Trophoblast cell (in vitro differentiated cells and primary cell): ENCODE data around the gene EPHA1.

Experiments used
- DNase-seq, 2 donors: peaks; one replicate each; pipeline ENCODE4 v3.0.0-alpha.2; 2016
- H2AFZ ChIP-seq: 2 replicates; pipeline ENCODE4 v1.6.1; 2013; ENCODE audit warnings: low read length, moderate library complexity, mild to moderate bottlenecking; ENCODE audit not compliant: insufficient read depth, poor library complexity
- H2AK5ac ChIP-seq: 2 replicates; pipeline ENCODE4 v1.6.1; 2013; ENCODE audit warnings: mild to moderate bottlenecking, low read length
- H2BK120ac ChIP-seq: 2 replicates; pipeline ENCODE4 v1.6.1; 2013; ENCODE audit warnings: low read length, mild to moderate bottlenecking, moderate library complexity; ENCODE audit not compliant: insufficient read depth, poor library complexity
- H2BK12ac ChIP-seq: 2 replicates; pipeline ENCODE4 v1.6.1; 2013; ENCODE audit warnings: mild to moderate bottlenecking, low read length, moderate library complexity
- H2BK5ac ChIP-seq: 2 replicates; pipeline ENCODE4 v1.6.1; 2013; ENCODE audit warnings: low read length, low read depth, moderate library complexity, mild to moderate bottlenecking; ENCODE audit not compliant: poor library complexity
- H3K14ac ChIP-seq: 2 replicates; pipeline ENCODE4 v1.6.1; 2013; ENCODE audit warnings: mild to moderate bottlenecking, low read length
- H3K18ac ChIP-seq: 2 replicates; pipeline ENCODE4 v1.6.1; 2013; ENCODE audit warnings: mild to moderate bottlenecking, low read length
- H3K23ac ChIP-seq: 2 replicates; pipeline ENCODE4 v1.6.1; 2013; ENCODE audit warnings: low read length
- H3K27ac ChIP-seq: 2 replicates; pipeline ENCODE4 v1.5.1; 2013; ENCODE audit warnings: low read depth, mild to moderate bottlenecking, inconsistent platforms, low read length, moderate library complexity
- H3K27me3 ChIP-seq: 2 replicates; pipeline ENCODE4 v1.6.1; 2013; ENCODE audit warnings: inconsistent platforms, mild to moderate bottlenecking, low read length, moderate library complexity; ENCODE audit not compliant: insufficient read depth
- H3K36me3 ChIP-seq, 2 experiments: 1 replicate in 1 of 2; 2 replicates in 1 of 2; pipeline ENCODE4 v1.6.1; 2013; ENCODE audit warnings: low read length in 2 of 2, mild to moderate bottlenecking in 2 of 2, moderate library complexity in 1 of 2; ENCODE audit not compliant: insufficient read depth in 2 of 2, control insufficient read depth in 1 of 2
- H3K4ac ChIP-seq: 2 replicates; pipeline ENCODE4 v1.6.1; 2013; ENCODE audit warnings: low read depth, mild to moderate bottlenecking, low read length, moderate library complexity
- H3K4me1 ChIP-seq, 2 experiments: 1 replicate in 1 of 2; 2 replicates in 1 of 2; pipeline ENCODE4 v1.6.1; 2013; ENCODE audit warnings: low read length in 2 of 2, mild to moderate bottlenecking in 2 of 2, moderate library complexity in 1 of 2; ENCODE audit not compliant: insufficient read depth in 2 of 2, control insufficient read depth in 1 of 2
- H3K4me2 ChIP-seq: 2 replicates; pipeline ENCODE4 v1.6.1; 2013; ENCODE audit warnings: inconsistent platforms, mild to moderate bottlenecking, low read length, moderate library complexity
- H3K4me3 ChIP-seq: 2 replicates; pipeline ENCODE4 v1.5.1; 2013; ENCODE audit warnings: mild to moderate bottlenecking, low read depth, low read length, inconsistent platforms
- H3K79me1 ChIP-seq: one replicate; pipeline ENCODE4 v1.6.1; 2013; ENCODE audit warnings: low read length
- H3K79me2 ChIP-seq: 2 replicates; pipeline ENCODE4 v1.6.1; 2013; ENCODE audit warnings: low read length, mild to moderate bottlenecking; ENCODE audit not compliant: control insufficient read depth, insufficient read depth, poor library complexity
- H3K9ac ChIP-seq: 2 replicates; pipeline ENCODE4 v1.6.1; 2013; ENCODE audit warnings: mild to moderate bottlenecking, low read length
- H3K9me3 ChIP-seq: 2 replicates; pipeline ENCODE4 v1.6.1; 2013; ENCODE audit warnings: low read depth, mild to moderate bottlenecking, control low read depth, inconsistent platforms, low read length; ENCODE audit not compliant: insufficient read depth
- H4K12ac ChIP-seq: 2 replicates; pipeline ENCODE4 v1.6.1; 2013; ENCODE audit warnings: low read depth, mild to moderate bottlenecking, low read length, moderate library complexity
- H4K8ac ChIP-seq: 2 replicates; pipeline ENCODE4 v1.6.1; 2013; ENCODE audit warnings: low read depth, mild to moderate bottlenecking, low read length, moderate library complexity
- H4K91ac ChIP-seq: one replicate; pipeline ENCODE4 v1.6.1; 2013; ENCODE audit warnings: low read depth, mild to moderate bottlenecking, low read length, moderate library complexity
- WGBS: extraction: QIAGEN DNeasy Blood & Tissue Kit; methylation state at CpG from one replicate; pipeline ENCODE4 v1.1.7; 2013; ENCODE audit warnings: missing lambda C conversion rate; ENCODE audit not compliant: insufficient read length, insufficient coverage; ENCODE audit errors: extremely low coverage; 5-methylcytosine and 5-hydroxymethylcytosine counted together

Gene EPHA1

DNA sequence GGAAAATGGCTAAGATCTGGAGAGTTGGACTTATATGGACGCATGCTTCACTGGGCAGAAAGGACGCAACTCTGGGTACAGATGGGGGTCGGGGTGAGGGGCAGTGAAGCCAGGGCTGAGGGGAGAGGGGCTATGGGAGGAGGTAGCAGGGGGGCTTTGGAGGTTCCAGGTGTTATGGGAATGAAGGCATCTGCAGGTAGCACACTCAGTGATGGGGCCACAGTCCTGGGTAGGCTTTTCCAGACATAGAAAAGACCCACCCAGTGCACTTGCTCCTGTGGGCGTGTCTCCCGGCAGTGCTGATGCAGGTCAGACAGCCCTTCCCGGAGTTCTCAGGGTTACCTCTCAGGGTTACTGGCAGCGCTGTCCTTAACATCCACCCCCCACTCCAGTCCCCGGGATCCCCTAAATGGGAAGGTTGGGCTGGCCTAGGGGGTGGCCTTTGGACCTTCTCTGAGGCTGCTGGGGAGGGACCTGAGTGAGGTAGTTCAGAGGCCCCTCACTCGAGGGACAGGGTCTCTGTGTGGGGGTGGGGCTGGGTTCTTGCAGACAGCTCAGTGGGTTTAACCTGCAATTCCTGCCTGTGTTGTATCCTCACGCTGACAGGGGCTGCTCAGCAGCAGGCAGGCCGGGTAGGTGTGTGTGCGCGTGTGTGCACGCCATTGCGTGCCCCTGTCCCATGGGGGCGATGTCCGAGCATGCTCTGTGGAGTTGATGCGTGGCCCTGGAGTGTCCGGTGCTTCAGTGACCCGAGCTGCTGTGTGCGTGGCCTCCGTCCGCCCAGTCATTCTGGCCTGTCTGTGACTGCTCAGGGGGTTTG lies 21.3 kb downstream of the EPHA1 start:
- no peak overlapping the region for H3K27ac ChIP-seq
- H2BK12ac ChIP-seq, result no peak overlapping the region
- H3K4me1 ChIP-seq, result peaks cover 27 to 43% of the 10 kb centered on the region in 2 experiments
- no CpG with 5 or more reads among the region's 23 CpGs for WGBS
- H2AK5ac ChIP-seq, result no peak overlapping the region
- H2AFZ ChIP-seq, result no peak overlapping the region
- no peak overlapping the region for H3K4ac ChIP-seq
- no peak overlapping the region for H3K4me3 ChIP-seq
- H3K9me3 ChIP-seq, result peaks cover 3% of the 10 kb centered on the region
- no peak overlapping the region for H3K14ac ChIP-seq
- no peak overlapping the region for H4K8ac ChIP-seq
- peaks cover 25% of the 10 kb centered on the region for H3K79me2 ChIP-seq
- no peak overlapping the region for H2BK120ac ChIP-seq
- H3K23ac ChIP-seq, result no peak overlapping the region
- peaks cover 81 to 91% of the 10 kb centered on the region in 2 experiments for H3K36me3 ChIP-seq
- DNase-seq, result no peak
- H3K27me3 ChIP-seq, result no peaks in the 10 kb centered on the region
- H3K9ac ChIP-seq, result no peak overlapping the region
- no peak overlapping the region for H4K12ac ChIP-seq
- no peak overlapping the region for H3K4me2 ChIP-seq
- no peak overlapping the region for H2BK5ac ChIP-seq
- H3K18ac ChIP-seq, result no peak overlapping the region
- H3K79me1 ChIP-seq, result peaks cover 10% of the 10 kb centered on the region
- H4K91ac ChIP-seq, result no peak overlapping the region

DNA sequence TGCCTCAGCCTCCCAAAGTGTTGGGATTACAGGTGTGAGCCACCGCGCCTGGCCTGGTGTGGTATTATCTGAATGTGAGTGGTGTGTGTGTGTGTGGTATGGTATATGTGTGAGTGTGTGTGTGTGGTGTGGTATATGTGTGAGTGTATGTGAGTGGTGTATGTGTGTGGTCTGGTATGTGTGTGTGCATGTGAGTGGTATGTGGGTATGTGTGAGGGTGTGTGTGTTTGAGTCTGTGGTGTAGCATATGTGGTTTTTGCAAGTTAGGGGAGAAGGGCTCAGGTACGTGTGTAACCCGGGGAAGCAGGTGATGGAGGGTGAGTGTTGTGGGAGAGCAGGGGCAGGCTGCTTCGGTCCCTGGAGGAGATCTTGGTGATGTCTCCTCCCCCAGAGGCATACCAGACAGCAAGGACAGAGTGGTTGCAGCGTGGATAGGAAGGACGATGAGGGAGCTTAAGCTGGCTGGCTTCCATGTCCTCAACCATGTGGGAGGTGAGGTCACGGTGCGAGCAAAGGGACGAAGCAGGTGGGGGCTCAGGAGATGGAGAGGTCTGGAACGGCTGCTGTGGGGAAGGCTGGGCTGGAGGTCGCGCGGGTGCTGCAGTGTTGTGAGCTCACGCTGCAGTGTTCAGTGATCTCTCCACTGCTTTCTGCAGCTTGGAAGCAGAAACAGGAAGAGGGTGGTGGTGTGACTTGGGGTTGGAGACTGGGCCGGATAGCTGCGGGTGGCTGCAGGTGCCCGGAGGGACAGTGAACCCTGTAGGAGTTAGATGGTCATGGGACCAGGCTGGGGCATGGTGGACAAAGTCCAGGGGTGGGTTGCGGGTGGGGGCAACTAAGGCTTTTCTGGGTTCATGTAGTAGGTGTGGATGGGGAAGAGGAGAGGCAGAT lies 22.5 kb downstream of the EPHA1 start:
- Histone ChIP-seq H3K14ac (no peak overlapping the region), H2BK120ac (no peak overlapping the region), H3K9me3 (peaks cover 3% of the 10 kb centered on the region), H3K4me1 (peaks cover 27 to 34% of the 10 kb centered on the region in 2 experiments), H3K27ac (no peak overlapping the region), H2BK12ac (no peak overlapping the region), H3K4me3 (no peak overlapping the region), H3K4me2 (peak overlapping the region; percentile 4), H2AK5ac (no peak overlapping the region), H3K79me1 (peaks cover 21% of the 10 kb centered on the region), H3K36me3 (peaks cover 74 to 82% of the 10 kb centered on the region in 2 experiments), H2AFZ (no peak overlapping the region), H3K9ac (no peak overlapping the region), H4K91ac (no peak overlapping the region), H3K79me2 (peaks cover 36% of the 10 kb centered on the region), H3K4ac (peak overlapping the region; percentile 7), H4K8ac (no peak overlapping the region), H3K18ac (no peak overlapping the region), H3K27me3 (no peaks in the 10 kb centered on the region), H2BK5ac (no peak overlapping the region), H4K12ac (no peak overlapping the region), H3K23ac (peak overlapping the region; percentile 27)
- no CpG with 5 or more reads among the region's 19 CpGs for WGBS
- DNase-seq, result peak; percentile 11 to 33

DNA sequence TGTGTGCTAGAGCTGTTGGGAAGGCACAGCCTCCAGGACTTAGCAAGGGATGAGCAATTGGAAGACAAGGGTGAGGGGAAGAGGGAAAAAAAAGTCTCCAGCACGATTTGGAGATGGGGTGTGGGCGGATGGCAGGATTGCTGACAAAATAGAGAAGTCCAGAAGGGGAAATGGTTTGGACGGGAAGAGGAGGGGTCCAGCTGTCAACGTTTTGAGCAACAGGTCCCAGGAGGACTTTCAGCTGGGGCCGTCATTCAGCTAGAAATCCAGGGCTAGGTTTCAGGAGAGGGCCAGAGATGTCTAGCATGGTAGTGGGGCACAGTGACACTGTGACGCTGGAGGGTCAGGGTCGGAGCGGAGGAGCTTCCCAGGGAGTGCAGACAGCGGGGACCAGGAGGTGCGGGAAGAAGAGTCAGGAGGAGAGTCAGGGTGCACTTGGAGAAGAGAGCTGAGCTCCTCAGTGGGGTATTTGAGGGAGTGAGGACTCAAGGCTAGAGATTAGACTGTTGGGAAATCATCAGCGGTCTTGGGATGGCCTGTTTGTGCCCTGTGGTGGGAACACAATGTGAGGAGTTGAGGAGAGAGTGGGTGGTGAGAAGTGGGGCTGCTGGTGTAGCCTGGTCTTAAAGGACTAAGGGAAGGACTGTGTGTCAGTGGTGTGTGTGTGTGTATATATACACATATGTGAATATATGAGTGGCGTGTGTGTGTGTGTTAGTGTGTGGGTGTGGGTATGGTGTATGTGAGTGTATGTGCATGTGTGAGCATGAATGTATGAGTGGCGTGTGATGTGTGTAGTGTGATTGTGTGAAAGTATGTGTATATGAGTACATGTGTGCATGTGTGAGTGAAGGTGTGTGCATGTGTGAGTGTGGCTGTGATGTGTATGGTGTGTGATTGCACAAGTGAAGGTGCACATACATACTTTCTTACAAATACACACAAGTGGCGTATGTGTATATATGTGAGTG lies 23.7 kb downstream of the EPHA1 start:
- H3K27ac ChIP-seq, result no peak overlapping the region
- no peak overlapping the region for H3K18ac ChIP-seq
- no peak overlapping the region for H2BK120ac ChIP-seq
- no peak overlapping the region for H2BK5ac ChIP-seq
- peak overlapping the region; percentile 59 for H3K4ac ChIP-seq
- H3K4me3 ChIP-seq, result peak overlapping the region; percentile 46
- H3K36me3 ChIP-seq, result peaks cover 63 to 72% of the 10 kb centered on the region in 2 experiments
- peaks cover 3% of the 10 kb centered on the region for H3K9me3 ChIP-seq
- peaks cover 27% of the 10 kb centered on the region for H3K79me1 ChIP-seq
- H2AFZ ChIP-seq, result no peak overlapping the region
- H2BK12ac ChIP-seq, result no peak overlapping the region
- no peak overlapping the region for H2AK5ac ChIP-seq
- no peak overlapping the region for H4K12ac ChIP-seq
- H3K27me3 ChIP-seq, result no peaks in the 10 kb centered on the region
- H3K4me1 ChIP-seq, result peaks cover 27 to 34% of the 10 kb centered on the region in 2 experiments
- H3K14ac ChIP-seq, result no peak overlapping the region
- WGBS, result 100% methylated on average over 3 of the region's 14 CpGs
- peaks cover 41% of the 10 kb centered on the region for H3K79me2 ChIP-seq
- H4K91ac ChIP-seq, result no peak overlapping the region
- H3K9ac ChIP-seq, result no peak overlapping the region
- peak overlapping the region; percentile 94 for H3K23ac ChIP-seq
- no peak for DNase-seq
- H3K4me2 ChIP-seq, result peak overlapping the region; percentile 68
- H4K8ac ChIP-seq, result no peak overlapping the region

DNA sequence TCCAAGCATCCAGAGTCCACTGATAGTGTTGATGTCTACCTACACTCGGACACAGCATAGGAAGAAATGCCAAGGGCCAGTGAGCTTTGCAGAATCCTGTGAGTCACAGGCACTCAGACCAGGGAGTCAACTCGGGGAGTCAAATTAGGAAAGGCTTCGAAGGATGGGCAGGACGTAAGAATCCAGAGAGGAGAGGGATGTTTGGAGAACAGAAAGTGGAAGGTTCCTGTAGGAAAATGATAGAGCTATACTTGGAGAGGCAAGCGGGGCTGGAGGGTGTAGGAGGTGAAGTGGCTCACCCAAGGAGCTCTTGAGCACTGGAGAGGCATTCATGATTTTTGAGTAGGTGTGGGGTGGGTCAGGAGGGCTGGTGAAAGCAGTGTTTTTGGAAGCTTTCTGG lies 24.5 kb downstream of the EPHA1 start:
- H3K4me3 ChIP-seq, result no peak overlapping the region
- H3K9ac ChIP-seq, result peak overlapping the region; percentile 14
- peaks cover 44% of the 10 kb centered on the region for H3K79me2 ChIP-seq
- H4K91ac ChIP-seq, result no peak overlapping the region
- H4K12ac ChIP-seq, result no peak overlapping the region
- H2BK12ac ChIP-seq, result no peak overlapping the region
- no peak overlapping the region for H2AFZ ChIP-seq
- no peak overlapping the region for H2AK5ac ChIP-seq
- H3K14ac ChIP-seq, result no peak overlapping the region
- no peaks in the 10 kb centered on the region for H3K27me3 ChIP-seq
- no CpG with 5 or more reads among the region's 5 CpGs for WGBS
- no peak overlapping the region for H4K8ac ChIP-seq
- peaks cover 3% of the 10 kb centered on the region for H3K9me3 ChIP-seq
- no peak for DNase-seq
- H3K4ac ChIP-seq, result peak overlapping the region; percentile 59
- no peak overlapping the region for H2BK120ac ChIP-seq
- H3K36me3 ChIP-seq, result peaks cover 55 to 64% of the 10 kb centered on the region in 2 experiments
- no peak overlapping the region for H3K23ac ChIP-seq
- no peak overlapping the region for H3K18ac ChIP-seq
- H3K4me2 ChIP-seq, result peak overlapping the region; percentile 68
- no peak overlapping the region for H3K27ac ChIP-seq
- H2BK5ac ChIP-seq, result no peak overlapping the region
- H3K4me1 ChIP-seq, result peaks cover 31 to 41% of the 10 kb centered on the region in 2 experiments
- H3K79me1 ChIP-seq, result peaks cover 31% of the 10 kb centered on the region
